ENCODE measurements around the gene RAN. TPM values are rescaled to one million over a fixed set of nuclear protein-coding genes. Genes with fewer than 3 reads are reported as not detected.
"Not testable (repeated sequence)": the region's sequence is repeated elsewhere in the genome, so short reads cannot be mapped to it uniquely, and the experiment has no call there.

The RAN gene
- total and polyA plus RNA-seq, 12 donors: 43.6 to 586 (median 291) TPM

DNA sequence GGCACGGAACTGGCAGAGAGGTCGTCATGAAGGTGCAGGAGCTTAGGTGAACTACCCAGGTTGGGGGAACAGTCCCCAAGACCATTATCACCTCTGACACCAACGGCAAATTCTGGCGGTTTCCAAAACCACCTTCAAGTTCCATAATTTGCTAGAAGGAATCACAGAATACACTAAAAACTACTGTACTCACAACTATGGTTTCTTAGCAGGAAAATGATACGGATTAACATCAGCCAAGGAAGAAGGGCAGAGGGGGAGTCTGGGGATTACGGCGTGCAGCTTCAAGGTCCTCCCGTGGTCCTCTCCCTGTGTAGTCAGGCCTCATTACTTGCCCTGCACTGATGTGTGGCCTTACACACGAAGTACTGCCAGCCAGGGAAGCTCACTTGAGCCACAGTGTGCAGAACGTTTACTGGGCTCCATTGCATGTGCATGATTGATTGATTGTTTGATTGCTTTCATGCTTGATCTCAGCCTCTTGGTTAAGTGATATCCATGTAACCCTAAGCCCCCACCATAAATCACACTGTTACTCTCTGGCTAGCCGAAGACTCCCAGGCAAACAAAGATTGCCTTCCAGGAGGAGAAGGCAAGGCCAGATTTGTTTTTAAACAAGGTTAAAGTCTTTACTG lies 32.0 kb upstream of the RAN start:
- H3K27me3 ChIP-seq: no peaks in the 10 kb centered on the region
- H3K9me3 ChIP-seq: no peaks in the 10 kb centered on the region
- peak overlapping the region in 3 of 10 donors; percentile 17 to 36 (median 24) for H3K27ac ChIP-seq
- H3K4me1 ChIP-seq: peaks cover 9 to 25% (median 17%) of the 10 kb centered on the region in 9 donors
- no peak for ATAC-seq
- no peak for DNase-seq
- peak overlapping the region in 9 of 10 donors; percentile 61 to 96 (median 84) for H3K4me3 ChIP-seq
- no peaks in the 10 kb centered on the region for H3K36me3 ChIP-seq
- TF ChIP-seq, protein P1, sequence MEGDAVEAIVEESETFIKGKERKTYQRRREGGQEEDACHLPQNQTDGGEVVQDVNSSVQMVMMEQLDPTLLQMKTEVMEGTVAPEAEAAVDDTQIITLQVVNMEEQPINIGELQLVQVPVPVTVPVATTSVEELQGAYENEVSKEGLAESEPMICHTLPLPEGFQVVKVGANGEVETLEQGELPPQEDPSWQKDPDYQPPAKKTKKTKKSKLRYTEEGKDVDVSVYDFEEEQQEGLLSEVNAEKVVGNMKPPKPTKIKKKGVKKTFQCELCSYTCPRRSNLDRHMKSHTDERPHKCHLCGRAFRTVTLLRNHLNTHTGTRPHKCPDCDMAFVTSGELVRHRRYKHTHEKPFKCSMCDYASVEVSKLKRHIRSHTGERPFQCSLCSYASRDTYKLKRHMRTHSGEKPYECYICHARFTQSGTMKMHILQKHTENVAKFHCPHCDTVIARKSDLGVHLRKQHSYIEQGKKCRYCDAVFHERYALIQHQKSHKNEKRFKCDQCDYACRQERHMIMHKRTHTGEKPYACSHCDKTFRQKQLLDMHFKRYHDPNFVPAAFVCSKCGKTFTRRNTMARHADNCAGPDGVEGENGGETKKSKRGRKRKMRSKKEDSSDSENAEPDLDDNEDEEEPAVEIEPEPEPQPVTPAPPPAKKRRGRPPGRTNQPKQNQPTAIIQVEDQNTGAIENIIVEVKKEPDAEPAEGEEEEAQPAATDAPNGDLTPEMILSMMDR (IDR thresholded peaks at IDR 0.05): peak in 1 of 9 donors; percentile 0
- 69 to 74% methylated on average over 11 of the region's 11 CpGs for WGBS, 2 donors
- intact Hi-C loops (cut with DNase I): loop anchor here in 3 of 10 donors (1.0 to 5.0 kb wide), 2 partner anchors 31 to 32 kb away; partner anchors contain the start of gene RAN (in 2 of the 3)

DNA sequence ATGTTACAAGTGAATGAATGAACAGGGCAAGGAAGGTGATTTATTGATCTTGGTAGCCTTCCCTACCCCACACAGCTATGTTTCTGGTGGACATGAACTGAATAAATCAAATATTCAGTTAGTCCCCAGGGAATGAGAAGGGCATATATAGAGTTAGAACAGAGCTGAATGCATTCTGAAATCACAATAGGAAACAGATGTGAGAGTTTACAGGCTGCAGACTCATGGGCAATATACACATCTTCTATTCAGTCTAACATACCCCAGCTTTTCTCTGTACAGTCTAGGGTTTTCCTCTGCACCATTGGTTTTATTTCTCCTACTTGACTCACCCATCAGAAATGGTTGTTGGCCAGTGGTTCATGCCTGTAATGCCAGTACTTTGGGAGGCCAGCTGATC lies 25.5 kb upstream of the RAN start:
- Histone ChIP-seq H3K4me1 (peaks cover 0 to 7% (median 0%) of the 10 kb centered on the region in 9 donors), H3K9me3 (peaks cover 0 to 8% (median 0%) of the 10 kb centered on the region in 11 donors), H3K4me3 (no peak overlapping the region), H3K27me3 (no peaks in the 10 kb centered on the region), H3K27ac (no peak overlapping the region), H3K36me3 (no peaks in the 10 kb centered on the region)
- intact Hi-C loops (cut with DNase I): no loop called here
- DNase-seq (no peak), ATAC-seq (no peak)
- TF ChIP-seq, protein P1 (IDR thresholded peaks at IDR 0.05): no peak

DNA sequence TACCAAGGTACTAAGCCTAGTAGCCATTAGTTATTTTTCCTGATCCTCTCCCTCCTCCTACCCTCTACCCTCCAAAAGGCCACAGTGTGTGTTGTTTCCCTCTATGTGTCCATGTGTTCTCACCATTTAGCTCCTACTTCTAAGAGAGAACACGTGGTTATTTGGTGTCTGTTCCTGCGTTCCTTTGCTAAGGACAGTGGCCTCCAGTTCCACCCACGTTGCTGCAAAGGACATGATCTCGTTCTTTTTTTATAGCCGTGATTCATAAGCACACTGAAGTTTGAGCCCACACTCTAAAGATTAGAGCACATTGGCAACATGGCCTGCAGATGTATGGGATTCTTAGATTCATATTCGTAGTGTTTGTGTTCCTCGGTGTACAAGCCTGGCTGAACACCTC lies 24.8 kb upstream of the RAN start:
- no peaks in the 10 kb centered on the region for H3K27me3 ChIP-seq
- WGBS, 2 donors: 38 to 45% methylated on average over 7 of the region's 7 CpGs
- peak in 6 of 8 donors; percentile 72 to 88 (median 80) for ATAC-seq
- peaks cover 0 to 7% (median 0%) of the 10 kb centered on the region in 9 donors for H3K4me1 ChIP-seq
- H3K36me3 ChIP-seq: no peaks in the 10 kb centered on the region
- intact Hi-C loops (cut with DNase I): no loop called here
- no peak for DNase-seq
- H3K27ac ChIP-seq: peak overlapping the region in 2 of 10 donors; percentile 31 to 39
- TF ChIP-seq, protein P1 (IDR thresholded peaks at IDR 0.05): no peak
- no peak overlapping the region for H3K4me3 ChIP-seq
- peaks cover 0 to 8% (median 0%) of the 10 kb centered on the region in 11 donors for H3K9me3 ChIP-seq

DNA sequence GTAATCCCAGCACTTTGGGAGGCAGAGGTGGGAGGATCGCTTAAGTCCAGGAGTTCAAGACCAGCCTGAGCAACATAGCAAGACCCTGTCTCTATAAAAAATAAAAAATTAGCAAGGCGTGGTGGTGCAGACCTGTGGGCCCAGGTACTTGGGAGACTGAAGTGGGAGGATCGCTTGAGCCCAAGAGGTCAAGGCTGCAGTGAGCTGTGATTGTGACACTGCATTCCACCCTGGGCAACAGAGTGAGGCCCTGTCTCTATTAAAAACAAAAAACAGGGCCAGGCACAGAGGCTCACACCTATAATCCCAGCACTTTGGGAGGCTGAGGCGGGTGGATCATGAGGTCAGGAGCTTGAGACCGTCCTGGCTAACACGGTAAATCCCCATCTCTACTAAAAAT lies 23.8 kb upstream of the RAN start:
- H3K27ac ChIP-seq; H3K4me1 ChIP-seq; intact Hi-C loops (cut with DNase I); DNase-seq; H3K4me3 ChIP-seq; H3K36me3 ChIP-seq; H3K9me3 ChIP-seq; H3K27me3 ChIP-seq; ATAC-seq: not testable (repeated sequence)
- WGBS, 2 donors: 97% methylated on average over 6 of the region's 6 CpGs

DNA sequence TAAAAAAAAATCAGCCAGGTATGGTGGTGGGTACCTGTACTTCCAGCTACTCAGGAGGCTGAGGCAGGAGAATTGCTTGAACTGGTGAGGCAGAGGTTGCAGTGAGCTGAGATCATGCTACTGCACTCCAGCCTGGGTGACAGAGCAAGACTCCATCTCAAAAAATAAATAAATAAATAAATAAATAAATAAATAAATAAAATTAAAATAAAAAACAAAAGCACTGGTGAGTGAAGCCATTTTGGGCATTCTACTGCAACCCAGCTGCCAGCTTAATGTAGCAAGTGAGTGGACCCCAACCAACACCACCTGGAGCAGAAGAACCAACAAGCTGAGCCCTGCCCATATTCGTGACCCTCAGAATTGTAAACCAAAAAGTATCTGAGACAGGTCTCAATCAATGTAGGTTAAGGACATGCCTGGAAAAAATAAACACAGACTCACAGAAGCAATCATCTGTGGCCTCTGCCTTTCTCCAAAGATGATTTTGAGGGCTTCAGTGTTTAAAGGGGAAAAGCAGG lies 23.0 kb upstream of the RAN start:
- 98 to 100% methylated on average over 1 of the region's 1 CpG for WGBS, 2 donors
- DNase-seq; H3K36me3 ChIP-seq; intact Hi-C loops (cut with DNase I); H3K4me1 ChIP-seq; H3K9me3 ChIP-seq; H3K4me3 ChIP-seq; ATAC-seq; H3K27me3 ChIP-seq; H3K27ac ChIP-seq: not testable (repeated sequence)
